Esophagus (tissue), 2 donors: ENCODE results near the gene MEGF11. TPM values are rescaled to one million over a fixed set of nuclear protein-coding genes. Genes with fewer than 3 reads are reported as not detected.

Experiments
- H3K27ac ChIP-seq, 2 donors: one replicate each; pipeline ENCODE4 v1.5.1; 2013; ENCODE audit warnings: low read depth in 2 of 2, mild to moderate bottlenecking in 2 of 2, inconsistent platforms in 1 of 2, low read length in 1 of 2, moderate library complexity in 1 of 2
- H3K27me3 ChIP-seq, 2 donors: one replicate each; pipeline ENCODE4 v1.6.1; 2013; ENCODE audit warnings: low read length in 2 of 2, control low read depth in 1 of 2, mild to moderate bottlenecking in 1 of 2; ENCODE audit not compliant: insufficient read depth in 2 of 2, control insufficient read depth in 1 of 2
- H3K36me3 ChIP-seq, 2 donors: one replicate each; pipeline ENCODE4 v1.6.1; 2013; ENCODE audit warnings: low read length in 1 of 2; ENCODE audit not compliant: control insufficient read depth in 2 of 2, insufficient read depth in 2 of 2
- H3K4me1 ChIP-seq, 2 donors: one replicate each; pipeline ENCODE4 v1.6.1; 2013; ENCODE audit warnings: low read length in 1 of 2; ENCODE audit not compliant: control insufficient read depth in 2 of 2, insufficient read depth in 2 of 2
- H3K4me3 ChIP-seq, 2 donors: one replicate each; pipeline ENCODE4 v1.5.1; 2013; ENCODE audit warnings: low read length in 2 of 2, mild to moderate bottlenecking in 2 of 2, low read depth in 1 of 2, moderate library complexity in 1 of 2
- H3K9me3 ChIP-seq, 2 donors: one replicate each; pipeline ENCODE4 v1.6.1; 2013; ENCODE audit warnings: mild to moderate bottlenecking in 2 of 2, low read depth in 1 of 2, low read length in 1 of 2, moderate library complexity in 1 of 2; ENCODE audit not compliant: control insufficient read depth in 2 of 2, insufficient read depth in 1 of 2
- WGBS, 2 donors: extraction: QIAGEN DNeasy Blood & Tissue Kit; methylation state at CpG; one replicate each; pipeline ENCODE4 v1.1.7; 2013; 5-methylcytosine and 5-hydroxymethylcytosine counted together
- polyA plus RNA-seq, 2 donors: library from polyadenylated mRNA; stranded (reverse); fragments of 200-250 nt; gene quantifications; one replicate each; pipeline ENCODE4 v1.2.3, GENCODE V29; 2013
- donor health status: healthy with polysubstance abuse.
- donor health status: Bipolar disorder and iron deficiency.

Gene MEGF11
- polyA plus RNA-seq, 2 donors = not detected

GRCh38 chr15:66107070-66107469 is 146.5 kb downstream of the MEGF11 start:
- WGBS, 2 donors = 70 to 72% methylated on average over 7 of the region's 7 CpGs
- Histone ChIP-seq H3K9me3 (no peaks in the 10 kb centered on the region), H3K4me3 (no peak overlapping the region), H3K4me1 (no peaks in the 10 kb centered on the region), H3K27ac (no peak overlapping the region), H3K27me3 (no peaks in the 10 kb centered on the region), H3K36me3 (no peaks in the 10 kb centered on the region)

- no peaks in the 10 kb centered on the region for H3K36me3 ChIP-seq
- no peaks in the 10 kb centered on the region for H3K27me3 ChIP-seq
- H3K4me3 ChIP-seq = no peak overlapping the region
- WGBS, 2 donors = 78 to 89% methylated on average over 9 of the region's 9 CpGs
- H3K9me3 ChIP-seq = no peaks in the 10 kb centered on the region
- H3K4me1 ChIP-seq = no peaks in the 10 kb centered on the region
- H3K27ac ChIP-seq = no peak overlapping the region
Measured at GRCh38 chr15:66105286-66106265, 148.0 kb downstream of the MEGF11 start.

- 92 to 94% methylated on average over 3 of the region's 3 CpGs for WGBS, 2 donors
- no peaks in the 10 kb centered on the region for H3K9me3 ChIP-seq
- H3K4me1 ChIP-seq = no peaks in the 10 kb centered on the region
- H3K27ac ChIP-seq = no peak overlapping the region
- H3K27me3 ChIP-seq = no peaks in the 10 kb centered on the region
- H3K36me3 ChIP-seq = no peaks in the 10 kb centered on the region
- no peak overlapping the region for H3K4me3 ChIP-seq
Measured at GRCh38 chr15:66103293-66103590, 150.3 kb downstream of the MEGF11 start.

- Histone ChIP-seq H3K4me1 (no peaks in the 10 kb centered on the region), H3K4me3 (no peak overlapping the region), H3K27ac (no peak overlapping the region), H3K9me3 (no peaks in the 10 kb centered on the region), H3K27me3 (no peaks in the 10 kb centered on the region), H3K36me3 (no peaks in the 10 kb centered on the region)
- WGBS, 2 donors = 84 to 87% methylated on average over 5 of the region's 5 CpGs
Measured at GRCh38 chr15:66102563-66103292, 150.8 kb downstream of the MEGF11 start.

GRCh38 chr15:66101715-66102395 is 151.7 kb downstream of the MEGF11 start:
- Histone ChIP-seq H3K4me1 (no peaks in the 10 kb centered on the region), H3K27me3 (no peaks in the 10 kb centered on the region), H3K9me3 (no peaks in the 10 kb centered on the region), H3K4me3 (no peak overlapping the region), H3K27ac (no peak overlapping the region), H3K36me3 (no peaks in the 10 kb centered on the region)
- 70 to 73% methylated on average over 10 of the region's 10 CpGs for WGBS, 2 donors

GRCh38 chr15:66100761-66101160 is 152.8 kb downstream of the MEGF11 start:
- Histone ChIP-seq H3K9me3 (no peaks in the 10 kb centered on the region), H3K27me3 (no peaks in the 10 kb centered on the region), H3K36me3 (no peaks in the 10 kb centered on the region), H3K27ac (no peak overlapping the region), H3K4me1 (no peaks in the 10 kb centered on the region), H3K4me3 (no peak overlapping the region)
- 82 to 89% methylated on average over 10 of the region's 10 CpGs for WGBS, 2 donors

- Histone ChIP-seq H3K4me1 (no peaks in the 10 kb centered on the region), H3K36me3 (no peaks in the 10 kb centered on the region), H3K4me3 (no peak overlapping the region), H3K27me3 (no peaks in the 10 kb centered on the region), H3K27ac (no peak overlapping the region), H3K9me3 (no peaks in the 10 kb centered on the region)
- 82 to 85% methylated on average over 15 of the region's 15 CpGs for WGBS, 2 donors
Measured at GRCh38 chr15:66099950-66100671, 153.4 kb downstream of the MEGF11 start.

- Histone ChIP-seq H3K36me3 (no peaks in the 10 kb centered on the region), H3K4me1 (no peaks in the 10 kb centered on the region), H3K27ac (no peak overlapping the region), H3K9me3 (no peaks in the 10 kb centered on the region), H3K4me3 (no peak overlapping the region), H3K27me3 (no peaks in the 10 kb centered on the region)
- WGBS, 2 donors = 69 to 79% methylated on average over 5 of the region's 5 CpGs
Measured at GRCh38 chr15:66098022-66098363, 155.6 kb downstream of the MEGF11 start.
